MCF 10A (cell line): ENCODE measurements around the gene GDF7. TPM values are rescaled to one million over a fixed set of nuclear protein-coding genes. Genes with fewer than 3 reads are reported as not detected.

Experiments
- BruUV-seq: library from RNA; stranded (reverse); fragments of 400-500 nt; replicated peaks from 2 replicates; lab custom pipeline; 2021; lab: Mats Ljungman, UMichigan
- CTCF ChIA-PET: fragments of 300-600 bp; sonication (Branson Sonifier 250); formaldehyde crosslinking; extraction: SDS; loops from one replicate; lab custom pipeline; 2021; ENCODE audit warnings: antibody characterized with exemption, inconsistent platforms; lab: Yijun Ruan, JAX
- POLR2A ChIA-PET: fragments of 300-600, 350-650 bp; sonication (Branson Sonifier 250); formaldehyde crosslinking; extraction: SDS; loops from one replicate; lab custom pipeline; 2020; ENCODE audit warnings: antibody characterized with exemption, inconsistent platforms; lab: Yijun Ruan, JAX
- DNase-seq: peaks from one replicate; pipeline ENCODE4 v3.0.0-alpha.2; 2018; ENCODE audit not compliant: unreplicated experiment
- H3K27ac Mint-ChIP-seq: one replicate; pipeline ENCODE4 v1.8.0; 2022; ENCODE audit warnings: mild to moderate bottlenecking, low read depth, mixed read lengths; ENCODE audit not compliant: unreplicated experiment
- H3K27me3 Mint-ChIP-seq: one replicate; pipeline ENCODE4 v1.8.0; 2022; ENCODE audit warnings: mixed read lengths; ENCODE audit not compliant: insufficient read depth, unreplicated experiment
- H3K36me3 Mint-ChIP-seq: one replicate; pipeline ENCODE4 v1.8.0; 2022; ENCODE audit warnings: mild to moderate bottlenecking, moderate library complexity, mixed read lengths; ENCODE audit not compliant: insufficient read depth, unreplicated experiment
- H3K4me1 Mint-ChIP-seq: one replicate; pipeline ENCODE4 v1.8.0; 2022; ENCODE audit warnings: mixed read lengths; ENCODE audit not compliant: insufficient read depth, unreplicated experiment
- H3K4me3 Mint-ChIP-seq: one replicate; pipeline ENCODE4 v1.8.0; 2022; ENCODE audit warnings: mild to moderate bottlenecking, moderate library complexity, mixed read lengths; ENCODE audit not compliant: unreplicated experiment
- H3K9me3 Mint-ChIP-seq: one replicate; pipeline ENCODE4 v1.8.0; 2022; ENCODE audit warnings: mixed read lengths; ENCODE audit not compliant: unreplicated experiment
- CTCF ChIP-seq: fragments of 200-600 bp; IDR thresholded peaks from one replicate; pipeline ENCODE4 v1.8.0; 2022; ENCODE audit warnings: antibody characterized with exemption, mild to moderate bottlenecking; ENCODE audit not compliant: unreplicated experiment
- intact Hi-C: fragments of 100-400 bp; cut with micrococcal nuclease; formaldehyde crosslinking; loops from 2 replicates; pipeline ENCODE4 v1.14.1; 2022
- total RNA-seq: library from RNA; stranded (reverse); gene quantifications from 2 replicates; pipeline ENCODE4 v1.2.3, GENCODE V29; 2022

Gene GDF7
- total RNA-seq, 1 experiment from 2014 or later = not detected

DNA sequence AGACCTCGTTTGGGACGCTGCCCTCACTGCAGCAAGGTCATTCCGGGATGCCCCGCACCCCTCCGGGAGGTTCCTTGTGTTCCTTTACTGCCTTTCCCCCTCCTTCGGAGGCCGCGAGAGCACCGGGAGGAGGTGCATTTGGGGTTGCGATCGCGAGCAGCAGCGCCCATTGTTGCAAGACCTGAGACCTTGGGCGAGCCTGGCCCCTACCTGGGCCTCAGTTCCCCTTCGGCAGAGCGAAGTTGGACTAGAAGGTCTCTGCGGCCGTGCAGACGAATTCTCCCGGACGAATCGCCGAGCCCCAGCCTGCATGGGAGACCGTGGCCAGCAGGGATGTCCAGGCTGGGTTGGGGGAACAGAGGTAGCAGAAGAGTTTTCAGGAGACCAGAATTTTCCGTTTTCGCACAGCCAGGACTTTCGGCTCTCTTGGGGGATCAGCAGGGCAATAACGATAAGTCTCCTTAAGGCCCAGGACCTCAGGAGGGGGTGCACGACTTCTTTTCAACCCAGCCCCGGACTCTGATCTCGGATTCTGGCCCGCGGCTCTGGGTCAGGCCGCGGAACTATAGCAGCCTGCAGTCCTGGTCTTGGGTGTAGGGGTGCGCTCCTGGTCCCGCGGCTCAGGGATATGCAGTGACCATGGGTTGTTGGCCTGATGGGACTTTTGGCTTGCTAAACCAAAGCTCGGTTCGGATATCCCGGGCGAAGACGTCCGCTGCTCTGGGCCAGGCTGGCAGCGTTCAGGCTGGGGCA is 2.8 kb downstream of the GDF7 start:
- no peak for TF ChIP-seq CTCF
- no TSS peak for BruUV-seq
- CTCF ChIA-PET = interaction anchor here (0.9 to 10.6 kb wide), 2 partner anchors 8 to 19 kb away, joined by 3 to 127 read pairs; partner anchors contain the start of gene HS1BP3
- intact Hi-C loops = no loop called here
- no peak overlapping the region for H3K27ac Mint-ChIP-seq
- H3K27me3 Mint-ChIP-seq = peaks cover 16% of the 10 kb centered on the region
- no peaks in the 10 kb centered on the region for H3K4me1 Mint-ChIP-seq
- H3K4me3 Mint-ChIP-seq = no peak overlapping the region
- no peak for DNase-seq
- peaks cover 13% of the 10 kb centered on the region for H3K36me3 Mint-ChIP-seq
- no peaks in the 10 kb centered on the region for H3K9me3 Mint-ChIP-seq
- POLR2A ChIA-PET = interaction anchor here (0.6 kb wide), 1 partner anchor 463 kb away, joined by 4 read pairs; no protein-coding TSS in a partner anchor

- Mint-ChIP-seq H3K9me3 (no peaks in the 10 kb centered on the region), H3K4me1 (peaks cover 6% of the 10 kb centered on the region), H3K27ac (no peak overlapping the region), H3K36me3 (peaks cover 7% of the 10 kb centered on the region), H3K4me3 (no peak overlapping the region), H3K27me3 (peaks cover 9% of the 10 kb centered on the region)
- POLR2A ChIA-PET = interaction anchor here (0.6 kb wide), 1 partner anchor 462 kb away, joined by 4 read pairs; no protein-coding TSS in a partner anchor
- no TSS peak for BruUV-seq
- TF ChIP-seq CTCF = no peak
- intact Hi-C loops = no loop called here
- CTCF ChIA-PET = interaction anchor here (10.6 kb wide), 1 partner anchor 8 kb away, joined by 127 read pairs; no protein-coding TSS in a partner anchor
- DNase-seq = no peak
Observed at GRCh38 chr2:20670315-20671035, 3.5 kb downstream of the GDF7 start.

- no TSS peak for BruUV-seq
- Mint-ChIP-seq H3K27me3 (peaks cover 2% of the 10 kb centered on the region), H3K36me3 (peaks cover 7% of the 10 kb centered on the region), H3K9me3 (no peaks in the 10 kb centered on the region), H3K4me3 (no peak overlapping the region), H3K4me1 (peaks cover 6% of the 10 kb centered on the region), H3K27ac (no peak overlapping the region)
- ChIA-PET POLR2A (no interaction called here), CTCF (interaction anchor here (0.7 to 10.6 kb wide), 2 partner anchors 9 to 10 kb away, joined by 3 to 127 read pairs; no protein-coding TSS in a partner anchor)
- DNase-seq = no peak
- intact Hi-C loops = no loop called here
- no peak for TF ChIP-seq CTCF
Observed at GRCh38 chr2:20671036-20671735, 4.2 kb downstream of the GDF7 start.
